ENCODE data around the gene LINC01488.

The LINC01488 gene

GRCh38 chr11:69525516-69526452, 44.3 kb downstream of the LINC01488 start (continued):
- no peak for TF ChIP-seq ZNF518A (tag by site-specific recombination; conservative IDR thresholded peaks at IDR 0.05; ENCODE audit: low read depth)
- no peak for TF ChIP-seq ZNF274 (IDR thresholded peaks at IDR 0.05; ENCODE audit: low read length)
- no peak for TF ChIP-seq ZNF274 (tag by site-specific recombination; IDR thresholded peaks at IDR 0.05; ENCODE audit: borderline replicate concordance)
- TF ChIP-seq ZXDB (tag by site-specific recombination; IDR thresholded peaks at IDR 0.05), result no peak
- no peak for TF ChIP-seq ZNF211 (tag by site-specific recombination; IDR thresholded peaks at IDR 0.05; ENCODE audit: low read depth)
- no peak for TF ChIP-seq PRDM6 (tag by site-specific recombination; IDR thresholded peaks at IDR 0.05)
- no peak for TF ChIP-seq ZNF629 (tag by site-specific recombination; IDR thresholded peaks at IDR 0.05)
- no peak for TF ChIP-seq ZNF473 (tag by site-specific recombination; IDR thresholded peaks at IDR 0.05)
- TF ChIP-seq ZNF280C (tag by site-specific recombination; IDR thresholded peaks at IDR 0.05), result no peak

GRCh38 chr11:69526453-69526810, 45.0 kb downstream of the LINC01488 start:
- H3K4me1 ChIP-seq (ENCODE audit: control insufficient read depth, insufficient read depth, low read length), result no peaks in the 10 kb centered on the region
- no peak overlapping the region for H3K27ac ChIP-seq (ENCODE audit: extremely low read depth, low read depth, low read length)
- H3K4me3 ChIP-seq (ENCODE audit: low read depth, low read length), result no peak overlapping the region
- TF ChIP-seq ZNF701 (tag by site-specific recombination; IDR thresholded peaks at IDR 0.05), result no peak
- TF ChIP-seq ZNF169 (tag by site-specific recombination; IDR thresholded peaks at IDR 0.05), result no peak
- TF ChIP-seq ZSCAN30 (tag by site-specific recombination; IDR thresholded peaks at IDR 0.05), result no peak
- no peak for TF ChIP-seq ZBTB20 (tag by site-specific recombination; IDR thresholded peaks at IDR 0.05)
- TF ChIP-seq BCL11B (tag by site-specific recombination; IDR thresholded peaks at IDR 0.05; ENCODE audit: low read depth), result no peak
- TF ChIP-seq ZNF529 (tag by site-specific recombination; IDR thresholded peaks at IDR 0.05; ENCODE audit: insufficient replicate concordance), result no peak
- no peak for TF ChIP-seq ZNF341 (tag by site-specific recombination; IDR thresholded peaks at IDR 0.05; ENCODE audit: low read depth)
- no peak for TF ChIP-seq ZFP69B (tag by site-specific recombination; IDR thresholded peaks at IDR 0.05)
- no peak for TF ChIP-seq ZNF19 (tag by site-specific recombination; IDR thresholded peaks at IDR 0.05; ENCODE audit: low read depth)
- TF ChIP-seq ZNF777 (tag by site-specific recombination; IDR thresholded peaks at IDR 0.05; ENCODE audit: borderline replicate concordance), result no peak
- TF ChIP-seq ZBTB26 (tag by site-specific recombination; optimal IDR thresholded peaks at IDR 0.05), result no peak
- TF ChIP-seq SCRT2 (tag by site-specific recombination; IDR thresholded peaks at IDR 0.05), result no peak
- TF ChIP-seq ZNF324 (tag by site-specific recombination; IDR thresholded peaks at IDR 0.05), result no peak
- TF ChIP-seq ZNF239 (tag by site-specific recombination; IDR thresholded peaks at IDR 0.05), result no peak
- no peak for TF ChIP-seq ZNF776 (tag by site-specific recombination; IDR thresholded peaks at IDR 0.05; ENCODE audit: borderline replicate concordance)
- no peaks in the 10 kb centered on the region for H3K36me3 ChIP-seq (ENCODE audit: control insufficient read depth in 2 of 2, insufficient read depth in 1 of 2, low read length in 2 of 2)
- POLR2A ChIA-PET, result no interaction called here
- CTCF ChIA-PET, result no interaction called here
- H3K9me3 ChIP-seq (ENCODE audit: control insufficient read depth, insufficient read depth, low read depth, low read length), result no peaks in the 10 kb centered on the region
